H1 (cell line): ENCODE measurements around the gene TBL2.

ENCODE experiments used
- SP1 ChIP-seq: IDR thresholded peaks from 2 replicates; pipeline ENCODE4 v1.6.1; 2011; ENCODE audit warnings: low read depth, low read length
- TF ChIP-seq, protein P1 (sequence below): IDR thresholded peaks from 2 replicates; pipeline ENCODE4 v1.6.1; 2012; ENCODE audit warnings: inconsistent platforms

DNA sequence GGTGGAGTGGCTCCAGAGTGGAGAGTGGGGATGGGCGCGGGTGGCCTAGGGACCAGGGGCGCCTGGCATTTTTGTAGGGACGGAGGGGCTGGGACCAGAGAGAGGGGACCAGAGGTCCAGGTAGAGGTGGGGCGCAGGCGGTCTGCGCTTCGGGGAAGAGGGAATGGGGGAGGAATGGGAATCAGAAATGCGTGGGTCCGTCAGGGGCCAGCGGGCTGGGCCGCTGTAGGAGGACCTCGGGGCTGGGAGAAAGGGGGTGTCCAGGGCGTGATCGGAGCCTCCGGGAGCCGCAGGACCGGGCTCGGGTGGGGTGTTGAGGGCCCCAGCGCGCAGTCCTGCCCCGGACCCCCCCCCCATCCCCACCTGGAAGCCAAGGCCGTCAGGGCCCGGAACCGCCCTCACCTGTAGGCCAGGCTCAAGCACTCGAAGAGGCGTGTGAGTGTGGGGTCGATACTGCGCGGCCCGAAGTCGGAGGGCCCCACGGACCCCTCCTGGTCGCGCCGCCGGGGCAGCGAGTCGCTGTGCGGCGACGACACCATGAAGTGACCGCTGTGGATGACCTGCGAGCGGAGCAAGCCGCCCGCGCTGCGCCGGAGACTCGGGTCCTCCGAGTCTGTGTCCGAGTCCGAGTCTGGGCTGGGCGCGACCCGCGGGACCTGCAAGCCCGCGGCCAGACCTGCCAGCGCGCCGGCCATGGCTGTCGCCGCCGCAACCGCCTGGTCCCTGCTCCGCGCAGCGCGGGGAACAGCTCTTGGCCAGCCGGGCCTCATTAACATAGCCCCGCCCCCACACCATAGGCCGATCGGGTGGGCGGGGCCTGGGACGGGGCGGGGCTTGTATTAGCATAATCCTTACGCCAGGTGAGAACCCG lies 45.7 kb upstream of the TBL2 start, which contains the start of gene MLXIPL:
- no peak for TF ChIP-seq SP1
- TF ChIP-seq, protein P1, sequence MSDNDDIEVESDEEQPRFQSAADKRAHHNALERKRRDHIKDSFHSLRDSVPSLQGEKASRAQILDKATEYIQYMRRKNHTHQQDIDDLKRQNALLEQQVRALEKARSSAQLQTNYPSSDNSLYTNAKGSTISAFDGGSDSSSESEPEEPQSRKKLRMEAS, result no peak; the same call in 1 of the 2 replicates
